NCI-H69 (cell line): ENCODE results near the gene CDH13.

Experiments
- DNase-seq: peaks from one replicate; lab custom pipeline; 2025; lab: John Stamatoyannopoulos, UW

Gene CDH13

DNA sequence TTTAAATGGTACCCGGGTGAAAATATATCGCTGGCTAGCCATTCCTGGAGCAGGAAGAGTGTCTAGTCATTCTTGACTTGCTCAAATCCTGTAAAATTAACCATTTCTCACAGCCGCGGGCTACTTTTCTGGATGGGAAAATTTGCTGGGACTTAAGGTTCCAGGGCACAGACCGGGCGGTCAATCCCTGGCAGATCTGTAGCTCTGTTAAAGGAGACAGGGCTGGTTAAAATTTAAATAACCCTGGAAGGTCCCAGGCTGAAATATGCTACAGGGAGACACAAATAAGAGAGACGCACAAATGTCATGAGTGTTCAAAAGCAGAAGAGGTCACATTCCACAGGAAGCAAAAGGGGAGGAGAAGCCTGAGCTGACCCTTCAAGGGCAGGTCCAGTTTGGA, 951.4 kb downstream of the CDH13 start:
- DNase-seq = no peak

DNA sequence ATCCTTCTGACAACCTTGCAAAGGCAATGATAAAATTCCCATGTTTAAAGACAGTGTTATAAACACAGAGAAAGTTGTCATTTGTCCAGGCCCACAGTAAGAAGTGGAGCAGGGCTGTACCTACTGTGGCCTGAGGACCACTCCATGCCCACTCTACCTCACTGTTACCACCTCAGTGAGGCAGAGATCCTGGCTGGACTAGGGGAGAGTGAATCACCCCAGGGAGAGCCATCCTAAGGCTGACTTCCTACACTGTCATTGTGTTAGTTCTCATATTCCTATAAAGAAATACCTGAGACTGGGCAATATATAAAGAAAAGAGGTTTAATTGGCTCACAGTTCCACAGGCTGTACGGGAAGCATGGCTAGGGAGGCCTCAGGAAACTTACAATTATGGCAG, 952.3 kb downstream of the CDH13 start:
- no peak for DNase-seq

DNA sequence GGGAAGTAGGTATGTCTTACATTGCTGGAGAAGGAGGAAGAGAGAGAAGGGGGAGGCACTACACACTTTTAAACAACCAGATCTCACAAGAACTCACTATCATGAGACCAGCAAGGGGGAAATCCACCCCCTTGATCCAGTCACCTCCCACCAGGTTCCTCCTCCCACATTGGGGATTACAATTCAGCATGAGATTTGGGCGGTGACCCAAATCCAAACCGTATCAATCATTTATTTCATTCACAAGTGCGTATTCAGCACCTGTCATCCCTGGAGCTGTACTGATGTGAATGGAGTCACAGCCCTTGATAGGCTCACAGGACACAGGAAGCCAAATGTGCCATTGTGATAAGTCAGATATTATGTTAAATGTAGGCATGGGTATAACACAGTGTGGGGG, 952.7 kb downstream of the CDH13 start:
- DNase-seq = peak; percentile 1

DNA sequence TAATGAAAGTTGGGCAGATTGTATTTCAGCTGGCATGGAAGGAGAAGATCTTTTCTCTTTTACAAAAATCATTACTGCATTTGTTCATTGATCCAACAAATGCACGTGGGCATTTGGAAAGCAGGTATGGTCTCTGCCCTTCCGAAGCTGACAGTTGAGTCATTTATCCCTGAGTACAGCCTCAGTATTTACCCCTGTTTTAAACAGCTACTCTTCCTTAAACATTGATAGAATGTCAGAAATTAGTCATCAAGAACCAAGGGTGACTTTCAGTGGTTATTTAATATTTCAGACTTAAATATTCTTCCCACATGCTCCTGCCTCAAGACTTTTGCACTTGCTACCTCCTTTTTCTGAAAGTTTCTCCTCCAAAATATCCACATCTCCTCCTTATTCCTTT, 954.3 kb downstream of the CDH13 start:
- DNase-seq = no peak

DNA sequence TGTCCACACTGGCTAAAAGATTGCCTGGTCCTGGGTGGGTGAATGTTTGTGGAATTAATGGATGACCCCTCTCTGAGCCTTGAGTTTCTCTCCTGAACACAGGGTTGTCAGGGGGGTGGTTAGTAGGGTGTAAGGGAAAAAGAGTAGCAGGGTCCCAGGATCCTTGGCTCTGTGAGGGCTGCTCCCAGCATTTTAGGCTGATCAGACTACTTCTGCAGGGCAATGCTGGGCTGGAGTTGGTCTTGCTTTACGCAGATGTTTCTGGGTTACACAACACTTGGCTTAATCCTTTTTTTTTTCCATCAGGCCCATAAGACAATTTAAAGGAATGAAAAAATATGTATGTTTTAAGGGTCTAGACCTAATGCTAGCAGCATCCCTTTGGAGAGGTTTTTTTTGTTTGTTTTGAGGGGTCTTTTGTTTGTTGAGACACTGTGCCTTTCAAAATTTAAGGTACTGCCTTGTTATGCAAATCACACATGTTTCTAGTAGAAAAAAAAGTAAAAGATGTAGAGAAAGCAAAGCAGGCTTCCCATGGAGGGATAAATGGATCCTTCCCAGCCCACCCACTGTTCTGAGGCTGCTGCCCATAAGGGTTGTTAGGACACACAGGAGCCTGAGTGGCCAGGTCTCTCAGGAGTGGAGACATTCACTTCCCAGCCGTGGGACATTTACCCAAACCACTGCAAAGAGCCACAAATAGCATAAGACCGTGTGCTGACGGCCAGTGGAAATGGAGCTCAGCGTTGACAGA, 955.4 kb downstream of the CDH13 start:
- no peak for DNase-seq

DNA sequence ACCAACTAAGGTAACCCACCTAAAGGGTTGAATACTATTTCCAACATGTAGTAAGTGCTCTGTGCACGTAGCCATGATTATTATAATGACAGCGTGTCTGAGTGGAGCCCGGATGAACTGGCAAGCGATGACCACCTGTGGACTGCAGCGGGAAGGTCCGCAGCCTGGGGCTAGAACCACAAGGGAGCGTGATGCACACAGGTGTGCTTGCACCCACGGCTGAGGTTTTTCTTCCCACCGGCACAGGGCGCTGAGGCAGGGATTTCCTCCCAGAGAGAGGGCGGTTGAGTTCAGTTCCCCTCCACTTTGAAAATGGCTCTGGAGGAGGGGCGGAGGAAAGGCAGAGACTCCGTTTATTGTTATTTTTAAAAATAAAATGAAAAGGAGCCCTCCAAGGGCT, 959.3 kb downstream of the CDH13 start:
- DNase-seq = peak; percentile 27

DNA sequence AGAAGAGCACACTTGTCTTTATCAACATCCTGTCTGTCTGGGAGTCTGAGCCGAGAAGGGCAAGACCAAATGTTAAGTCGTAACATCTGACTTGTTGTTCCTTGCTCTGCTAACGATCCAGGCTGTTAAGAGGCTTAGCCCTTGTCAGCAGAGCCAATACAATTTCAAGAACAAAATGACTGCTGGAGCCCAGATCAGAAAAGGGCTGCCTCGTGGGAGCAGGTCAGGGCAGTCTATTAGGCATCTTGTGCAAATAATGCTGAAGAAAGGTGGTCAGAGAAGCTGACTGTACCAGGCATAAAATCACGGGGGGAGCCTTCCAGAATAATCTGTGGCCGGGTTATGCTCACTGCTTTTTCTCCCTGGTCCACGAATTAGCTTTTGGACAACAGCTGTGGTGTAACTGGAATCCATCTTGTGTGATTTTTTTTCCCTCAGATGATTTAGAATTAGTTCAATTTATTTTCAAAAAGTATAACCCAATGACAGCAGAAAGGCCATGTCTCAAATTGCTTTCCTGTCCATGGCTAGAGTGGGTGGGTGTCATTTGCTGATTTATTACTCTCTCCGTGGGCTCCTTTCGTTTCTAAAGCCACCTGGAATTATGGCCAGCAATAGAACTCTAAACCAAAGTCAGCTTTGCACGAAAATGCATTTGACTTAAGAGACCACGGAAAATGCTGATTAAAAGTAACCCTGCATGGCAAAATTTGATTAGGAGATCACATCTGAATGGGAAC, 959.9 kb downstream of the CDH13 start:
- DNase-seq = peak; percentile 16

DNA sequence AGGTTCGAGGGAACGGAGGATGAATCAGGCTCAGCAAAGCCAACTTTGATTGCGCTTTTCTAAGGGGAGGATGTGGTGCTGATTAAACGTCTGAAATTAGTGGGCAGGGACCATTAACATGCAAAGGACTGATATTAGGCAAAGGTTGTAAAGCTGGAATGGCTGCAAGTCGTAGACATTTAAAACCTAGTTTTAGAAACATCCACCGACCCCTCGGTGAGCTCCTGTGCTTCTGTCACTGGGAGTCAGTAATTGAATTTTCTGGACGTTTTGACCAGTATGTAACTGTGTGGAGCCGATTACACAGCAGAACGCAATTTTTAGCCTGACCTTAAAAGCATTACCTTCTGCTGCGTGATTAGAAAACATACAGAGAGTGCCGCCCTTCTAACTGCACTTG, 960.4 kb downstream of the CDH13 start:
- no peak for DNase-seq

DNA sequence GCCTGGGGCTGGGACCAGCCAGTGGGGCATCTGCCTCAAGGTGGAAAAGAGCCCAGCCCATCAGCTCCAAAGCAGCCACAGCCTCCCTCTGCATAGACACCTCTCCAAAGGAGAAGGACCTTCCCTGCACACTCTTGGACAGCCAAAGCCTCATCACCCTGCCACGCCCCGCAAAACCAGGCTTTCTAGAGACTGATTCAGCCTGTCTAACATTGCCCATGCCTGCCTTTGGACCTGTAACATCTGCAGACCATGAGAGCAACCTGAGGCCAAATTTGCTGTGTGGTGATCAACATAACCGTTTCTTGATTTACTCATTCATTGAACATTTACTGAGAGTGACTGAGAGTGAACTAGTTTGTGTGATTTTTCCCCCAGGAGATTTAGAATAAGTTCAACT, 961.3 kb downstream of the CDH13 start:
- DNase-seq = no peak

DNA sequence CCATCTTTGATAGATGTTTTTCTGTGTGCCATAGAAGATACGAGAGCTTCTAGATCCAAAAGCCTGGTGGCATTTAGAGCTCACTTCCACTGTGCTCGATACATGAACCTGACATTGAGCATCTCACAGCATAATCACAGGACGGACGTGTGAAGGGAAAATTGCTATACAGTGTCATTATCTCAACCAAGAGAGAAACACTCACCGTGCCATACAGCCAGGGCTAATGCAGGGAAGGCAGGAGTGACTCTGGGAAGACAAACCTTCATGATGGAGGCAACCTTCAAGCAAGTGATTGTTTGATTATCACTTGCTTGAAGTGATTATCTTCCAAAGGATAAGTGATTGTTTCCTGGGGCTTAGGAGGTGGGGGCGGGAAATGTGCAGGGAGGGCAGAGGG, 962.8 kb downstream of the CDH13 start:
- DNase-seq = no peak

DNA sequence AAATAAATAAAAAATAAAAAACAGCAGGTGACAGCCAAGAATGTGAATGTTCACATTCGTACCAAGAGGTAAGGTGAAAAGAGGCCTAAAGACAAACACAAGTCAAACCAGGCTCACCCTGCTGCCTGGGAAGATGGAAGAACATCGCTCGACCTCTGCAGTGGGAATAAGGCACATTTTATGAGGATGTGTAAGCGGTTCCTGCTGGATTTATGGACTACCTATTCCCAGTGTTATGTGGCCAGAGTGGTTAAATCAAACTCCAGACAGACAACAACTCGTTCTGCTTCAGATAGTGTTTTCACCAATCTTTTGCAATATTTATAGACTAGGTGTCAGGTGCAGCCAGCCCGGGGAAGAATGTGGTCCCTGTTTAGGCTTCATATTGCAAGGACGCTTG, 966.0 kb downstream of the CDH13 start:
- DNase-seq = no peak

DNA sequence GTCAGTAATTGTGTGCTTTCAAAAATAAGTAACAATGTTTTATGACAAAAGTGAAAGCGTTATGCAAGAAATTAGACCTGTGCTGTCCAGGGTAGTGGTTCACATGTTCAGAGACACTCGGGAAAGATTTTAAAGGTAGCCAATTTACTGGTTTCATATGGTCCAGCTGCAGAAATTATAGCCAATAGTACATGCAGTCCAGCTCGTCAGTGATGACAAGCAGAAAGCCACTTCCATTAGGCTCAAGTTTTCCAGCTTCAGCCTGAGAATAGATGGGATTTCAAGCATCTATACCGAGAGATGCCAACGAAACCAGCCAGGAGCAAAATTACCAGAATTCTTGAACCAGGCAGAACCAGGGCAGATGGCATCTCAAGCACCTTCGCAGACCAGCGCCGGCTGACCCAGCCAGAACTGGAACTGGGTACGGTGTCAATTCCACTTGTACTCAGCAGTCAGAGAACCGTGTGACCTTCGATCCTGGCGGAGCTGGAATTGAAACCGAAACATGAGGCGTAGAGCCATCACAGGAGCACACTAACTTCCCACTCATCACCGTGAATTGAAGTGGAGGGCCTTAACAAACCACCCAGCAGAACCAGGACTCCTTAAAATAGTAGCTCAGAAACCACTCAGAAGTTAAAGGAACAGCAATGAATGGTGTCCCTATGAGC, 973.2 kb downstream of the CDH13 start:
- DNase-seq = no peak

DNA sequence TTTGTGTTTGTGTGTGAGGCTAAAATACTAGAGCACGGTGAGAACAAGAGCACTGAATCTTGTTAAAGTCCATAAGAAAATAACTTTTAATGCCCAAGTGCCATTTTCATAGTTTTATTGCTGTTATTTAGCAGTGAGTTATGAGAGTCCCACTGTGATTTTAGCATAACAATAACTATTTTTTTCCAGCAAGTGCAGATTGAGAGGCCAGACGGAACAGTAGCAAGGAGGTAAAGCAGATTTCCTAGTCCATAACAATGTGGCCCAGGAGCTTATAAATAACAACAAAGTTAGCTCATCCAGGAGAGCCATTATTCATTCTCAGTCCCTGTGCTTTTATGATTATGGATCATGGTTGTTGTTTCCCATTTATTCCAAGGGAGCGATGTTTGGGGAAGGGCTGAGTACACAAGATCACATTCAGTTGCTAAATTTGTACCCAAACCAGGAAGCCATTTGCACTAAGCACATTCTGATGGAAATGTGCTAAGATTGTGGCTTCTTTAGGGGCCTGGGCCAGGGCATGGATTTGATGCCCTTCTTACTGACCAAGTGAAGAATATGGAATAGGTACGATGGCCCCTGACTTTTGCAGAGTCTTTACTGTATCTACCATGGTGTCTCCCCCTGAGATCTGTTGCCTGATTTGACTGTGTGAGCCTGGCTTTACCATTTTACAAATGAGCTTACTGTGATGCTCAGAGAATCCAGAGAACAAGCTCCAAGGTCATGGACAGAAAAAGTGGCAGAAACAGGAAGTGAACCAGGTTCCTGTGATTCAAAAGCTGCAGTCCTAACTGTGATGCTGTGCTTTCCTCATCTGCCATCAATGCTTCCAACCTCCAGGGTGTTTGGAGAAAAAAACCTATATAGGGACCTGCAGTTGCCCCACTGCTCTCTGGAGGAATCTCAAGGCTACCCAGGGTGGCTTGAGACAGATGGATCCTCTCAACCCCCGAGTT, 976.3 kb downstream of the CDH13 start:
- DNase-seq = no peak

DNA sequence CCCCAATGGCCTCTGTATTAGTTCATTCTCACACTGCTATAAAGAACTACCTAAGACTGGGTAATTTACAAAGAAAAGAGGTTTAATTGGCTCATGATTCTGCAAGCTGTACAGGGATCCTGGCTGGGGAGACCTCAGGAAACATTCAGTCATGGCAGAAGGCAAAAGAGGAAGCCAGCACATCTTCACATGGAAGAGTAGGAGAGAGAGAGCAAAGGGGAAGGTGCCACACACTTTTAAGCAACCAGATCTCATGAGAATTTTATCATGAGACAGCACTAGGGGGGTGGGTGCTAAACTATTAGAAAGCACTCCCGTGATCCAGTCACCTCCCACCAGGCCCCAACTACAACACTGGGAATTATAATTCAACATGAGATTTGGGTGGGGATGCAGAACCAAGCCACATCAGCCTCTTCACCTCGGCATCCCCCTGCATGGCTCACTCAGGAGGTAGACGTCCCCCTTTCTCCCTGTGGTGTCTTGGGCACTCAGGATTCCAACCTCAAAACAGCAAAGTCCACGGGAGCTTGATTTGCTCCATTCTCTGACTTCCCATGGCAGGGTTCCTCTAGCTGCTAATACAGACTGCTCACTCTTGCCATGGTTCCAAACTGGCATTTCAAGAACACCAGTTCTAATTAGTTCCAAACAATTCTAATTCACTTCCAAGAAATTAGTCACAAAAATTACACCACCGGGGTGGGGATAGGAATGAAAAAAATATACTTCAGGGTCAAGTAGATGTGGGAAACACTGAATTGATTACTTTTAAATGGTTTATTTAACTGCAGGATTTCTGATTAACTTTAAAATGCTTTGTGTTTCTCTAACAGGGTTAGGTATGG, 977.2 kb downstream of the CDH13 start:
- DNase-seq = no peak

DNA sequence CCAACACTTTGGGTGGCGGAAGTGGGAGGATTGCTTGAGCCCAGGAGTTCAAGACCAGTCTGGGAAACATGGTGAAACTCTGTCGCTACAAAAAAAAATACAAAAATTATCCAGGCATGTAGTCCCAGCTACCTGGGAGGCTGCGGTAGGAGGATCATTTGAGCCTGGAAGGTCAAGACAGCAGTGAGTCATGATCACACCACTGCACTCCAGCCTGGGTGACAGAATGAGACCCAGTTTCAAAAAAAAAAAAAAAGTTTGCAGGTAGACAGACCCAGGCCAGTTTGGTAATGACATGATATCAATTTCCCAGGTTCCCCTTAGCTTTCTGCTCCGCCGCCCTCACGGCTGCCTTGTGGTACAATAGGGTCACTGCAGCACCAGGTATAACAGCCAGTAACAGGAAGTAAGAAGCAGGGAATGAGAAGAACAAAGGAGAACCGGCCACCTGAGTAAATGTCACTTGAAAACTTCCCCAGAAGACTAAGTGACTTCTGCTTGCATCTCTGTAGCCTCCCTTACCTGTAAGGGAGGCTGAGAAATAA, 979.8 kb downstream of the CDH13 start:
- no peak for DNase-seq

DNA sequence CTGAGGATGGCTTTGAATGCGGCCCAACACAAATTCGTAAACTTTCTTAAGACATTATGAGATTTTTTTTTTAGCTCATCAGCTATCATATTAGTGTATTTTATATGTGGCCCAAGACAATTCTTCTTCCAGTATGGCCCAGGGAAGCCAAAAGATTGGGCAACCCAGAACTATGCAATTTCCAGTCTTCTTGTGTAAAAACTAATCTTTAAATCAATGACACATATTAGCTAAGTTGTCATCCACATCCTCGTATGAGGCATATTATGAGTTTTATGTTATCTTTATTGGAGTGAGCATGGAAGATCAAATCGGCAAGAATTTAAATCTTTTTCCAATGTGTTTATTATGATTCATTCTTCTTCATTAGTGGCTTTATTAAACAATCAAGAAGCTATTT, 982.4 kb downstream of the CDH13 start:
- DNase-seq = no peak

DNA sequence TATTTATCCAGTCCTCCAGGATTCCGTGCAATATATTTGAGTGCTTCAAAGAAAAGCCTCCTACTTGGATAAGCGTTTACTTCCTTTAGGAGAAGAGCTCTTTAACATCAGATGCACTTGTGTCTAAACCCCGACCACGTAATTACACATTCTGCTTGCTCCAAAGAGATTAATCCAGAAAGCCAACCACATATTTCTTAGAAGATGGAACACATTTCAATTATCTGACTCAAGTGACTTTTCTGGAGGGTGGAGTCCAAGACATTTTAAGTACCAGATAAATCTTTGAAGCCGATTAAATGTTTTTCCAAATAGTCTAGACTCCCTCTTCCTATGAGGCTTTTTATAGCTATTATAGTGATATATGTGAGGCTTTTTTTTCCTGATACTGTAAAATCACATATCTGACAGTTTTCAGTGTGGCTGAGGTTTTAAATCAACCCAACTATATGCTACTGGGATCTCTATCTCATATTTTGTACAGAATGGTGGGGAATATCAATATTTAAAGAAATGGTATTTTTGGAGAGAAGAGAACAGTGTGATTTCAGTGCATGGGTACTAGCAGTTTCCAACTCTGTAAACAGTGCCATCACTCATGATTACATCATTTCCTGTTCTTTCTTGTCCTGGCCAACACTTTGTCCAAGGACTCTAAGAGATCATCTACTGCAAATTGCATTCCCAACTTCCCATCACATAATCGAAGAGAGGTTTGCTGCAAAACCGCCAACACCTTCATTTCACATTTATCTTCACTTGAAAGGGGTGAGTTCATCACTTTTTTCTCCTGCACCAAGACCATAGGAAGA, 988.6 kb downstream of the CDH13 start:
- DNase-seq = no peak

DNA sequence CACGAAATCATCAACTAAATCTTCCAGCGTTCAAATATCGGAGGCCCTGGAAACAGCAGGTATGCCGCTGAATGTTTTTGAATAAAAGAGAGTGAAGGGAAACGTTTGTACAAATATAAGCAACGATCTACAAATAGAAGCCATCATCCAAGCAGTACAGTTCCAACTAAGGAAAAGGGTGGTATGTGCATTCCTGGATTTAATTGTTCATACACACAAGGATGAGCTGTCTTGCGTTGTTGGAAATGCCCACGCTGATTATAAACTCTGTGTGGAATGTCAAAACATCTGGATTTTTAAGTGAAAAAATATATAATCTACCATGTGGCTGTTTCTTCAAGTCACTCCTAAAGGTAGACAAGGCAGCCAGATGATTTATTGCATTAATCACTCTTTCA, 989.2 kb downstream of the CDH13 start:
- no peak for DNase-seq

DNA sequence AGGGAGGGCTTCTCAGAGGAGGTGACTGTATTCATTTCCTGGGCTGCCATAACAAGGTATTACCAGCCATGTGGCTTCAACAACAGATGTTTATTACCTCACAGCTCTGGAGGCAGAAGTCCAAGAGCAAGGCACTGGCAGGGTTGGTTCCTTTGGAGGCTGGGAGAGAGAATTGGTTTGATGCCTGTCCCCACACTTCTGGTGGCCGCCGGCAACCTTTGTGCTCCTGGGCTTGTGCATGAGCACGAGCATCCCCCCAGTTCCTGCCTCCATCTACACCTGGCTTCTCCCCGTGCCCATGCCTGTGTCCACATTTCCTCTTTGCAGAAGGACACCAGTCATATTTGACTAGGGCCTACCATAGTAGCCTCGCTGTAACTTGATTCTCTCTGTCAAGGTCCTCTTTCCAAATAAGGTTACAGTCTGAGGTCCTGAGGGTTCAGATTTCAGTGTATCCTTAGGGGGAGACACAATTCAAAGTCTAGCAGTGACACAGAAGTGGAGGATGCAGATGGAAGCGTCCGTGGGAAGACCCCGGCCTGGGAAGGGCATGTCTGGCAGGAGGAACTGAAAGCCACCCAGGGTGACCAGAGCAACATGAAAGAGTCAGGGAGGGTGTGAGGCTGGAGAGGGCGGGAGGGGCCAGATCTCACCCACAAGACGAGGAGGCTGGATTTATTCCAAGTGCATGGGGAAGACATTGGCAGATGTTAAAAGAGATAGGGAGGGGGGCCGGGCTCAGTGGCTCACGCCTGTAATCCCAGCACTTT, 992.8 kb downstream of the CDH13 start:
- DNase-seq = no peak
